Prostate gland (tissue), 2 donors: ENCODE data around the gene S100A13. TPM values are rescaled to one million over a fixed set of nuclear protein-coding genes. Genes with fewer than 3 reads are reported as not detected.
A peak's percentile ranks its signal among the peaks of the same experiment; 100 is the strongest.

Source experiments
- DNase-seq: peaks from one replicate; pipeline ENCODE4 v3.0.0-alpha.2; 2019; ENCODE audit warnings: low spot score
- H3K27ac ChIP-seq, 2 donors: fragments of 200-600 bp; sonication (generic); 2 replicates each; pipeline ENCODE4 v1.5.1; 2017 to 2019
- H3K27me3 ChIP-seq: fragments of 200-600 bp; sonication (generic); replicated peaks from 2 replicates; pipeline ENCODE4 v1.5.1; 2019; ENCODE audit not compliant: insufficient read depth
- H3K36me3 ChIP-seq, 2 donors: fragments of 200-600 bp; sonication (generic); 1 replicate in 1 of 2; 2 replicates in 1 of 2; pipeline versions ENCODE4 v1.5.1 to v1.8.1; 2017 to 2019
- H3K4me1 ChIP-seq: fragments of 200-600 bp; sonication (generic); replicated peaks from 2 replicates; pipeline ENCODE4 v1.5.1; 2019
- H3K4me3 ChIP-seq, 2 donors: fragments of 200-600 bp; sonication (generic); 2 replicates each; pipeline ENCODE4 v1.5.1; 2017 to 2019
- H3K9me3 ChIP-seq: fragments of 200-600 bp; sonication (generic); 2 replicates; pipeline ENCODE4 v1.5.1; 2017
- POLR2A ChIP-seq: fragments of 450-650 bp; IDR thresholded peaks from one replicate; pipeline ENCODE4 v1.6.1; 2016; ENCODE audit warnings: antibody characterized with exemption, mild to moderate bottlenecking
- POLR2AphosphoS5 ChIP-seq: sonication (generic); formaldehyde crosslinking; IDR thresholded peaks from one replicate; pipeline ENCODE4 v1.6.1; 2017; ENCODE audit warnings: antibody characterized with exemption
- WGBS: methylation state at CpG from one replicate; pipeline ENCODE4 v1.1.5; 2018; 5-methylcytosine and 5-hydroxymethylcytosine counted together
- intact Hi-C: fragments of 100-400 bp; cut with DNase I; formaldehyde crosslinking; loops from one replicate; pipeline ENCODE4 v1.14.2; 2022
- total RNA-seq, 2 donors: library from RNA; depleted of rRNA; stranded (reverse); fragments of >200 nt; gene quantifications; one replicate each; pipeline ENCODE4 v1.1.0, GENCODE V29; 2016
- TF ChIP-seq, protein P1 (sequence below), 4 experiments: fragments of 200-600 bp in 2 of 4; fragments of 450-650 bp in 2 of 4; sonication (generic) in 2 of 4; IDR thresholded peaks; 1 replicate in 3 of 4; 2 replicates in 1 of 4; pipeline ENCODE4 v1.5.1; 2016 to 2019; ENCODE audit warnings: antibody characterized with exemption in 4 of 4, mild to moderate bottlenecking in 2 of 4, moderate library complexity in 2 of 4

The S100A13 gene
- total RNA-seq, 2 donors from 2014 or later, result 53.3 to 96.5 TPM

DNA sequence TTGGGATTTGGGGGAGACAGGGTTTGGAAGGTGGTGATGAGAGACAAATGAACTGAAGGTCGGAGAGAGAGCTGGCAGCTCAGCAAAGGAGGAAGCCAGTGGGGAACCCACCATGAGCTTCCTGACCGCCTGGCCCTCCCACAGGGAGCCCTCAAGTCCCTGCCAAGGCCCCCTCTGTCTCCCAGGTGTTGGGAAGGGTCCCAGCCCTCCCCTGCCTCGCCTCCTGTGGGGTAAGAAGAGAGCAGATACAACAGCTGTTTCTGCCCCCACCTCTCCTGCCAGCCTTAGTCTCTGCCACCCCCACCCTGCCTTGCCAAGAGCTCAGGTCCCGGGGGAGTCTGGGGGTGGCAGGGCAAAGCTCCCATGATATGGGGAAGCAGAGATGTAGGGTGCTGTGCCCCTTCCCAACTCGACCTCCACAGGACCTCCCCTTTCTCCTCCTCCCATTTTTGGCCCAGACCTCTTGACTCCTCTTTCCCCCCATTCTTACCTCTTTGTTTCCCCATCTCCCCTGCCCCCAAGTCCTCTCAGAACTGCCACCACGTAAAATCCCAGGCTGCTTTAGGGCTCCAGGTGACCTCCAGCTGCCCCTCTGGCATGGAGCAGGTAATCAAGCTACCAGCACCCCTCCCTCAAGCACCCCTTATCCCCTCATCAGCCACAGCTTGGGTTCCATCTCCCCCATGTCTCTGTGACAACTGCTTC is 1.5 kb upstream of the S100A13 start:
- no peaks in the 10 kb centered on the region for H3K27me3 ChIP-seq
- no peak for DNase-seq
- 85% methylated on average over 6 of the region's 6 CpGs for WGBS
- H3K27ac ChIP-seq, result no peak overlapping the region
- H3K4me3 ChIP-seq, result no peak overlapping the region
- peaks cover 5% of the 10 kb centered on the region for H3K4me1 ChIP-seq
- no peaks in the 10 kb centered on the region for H3K36me3 ChIP-seq
- no peak for TF ChIP-seq POLR2AphosphoS5
- TF ChIP-seq, protein P1, sequence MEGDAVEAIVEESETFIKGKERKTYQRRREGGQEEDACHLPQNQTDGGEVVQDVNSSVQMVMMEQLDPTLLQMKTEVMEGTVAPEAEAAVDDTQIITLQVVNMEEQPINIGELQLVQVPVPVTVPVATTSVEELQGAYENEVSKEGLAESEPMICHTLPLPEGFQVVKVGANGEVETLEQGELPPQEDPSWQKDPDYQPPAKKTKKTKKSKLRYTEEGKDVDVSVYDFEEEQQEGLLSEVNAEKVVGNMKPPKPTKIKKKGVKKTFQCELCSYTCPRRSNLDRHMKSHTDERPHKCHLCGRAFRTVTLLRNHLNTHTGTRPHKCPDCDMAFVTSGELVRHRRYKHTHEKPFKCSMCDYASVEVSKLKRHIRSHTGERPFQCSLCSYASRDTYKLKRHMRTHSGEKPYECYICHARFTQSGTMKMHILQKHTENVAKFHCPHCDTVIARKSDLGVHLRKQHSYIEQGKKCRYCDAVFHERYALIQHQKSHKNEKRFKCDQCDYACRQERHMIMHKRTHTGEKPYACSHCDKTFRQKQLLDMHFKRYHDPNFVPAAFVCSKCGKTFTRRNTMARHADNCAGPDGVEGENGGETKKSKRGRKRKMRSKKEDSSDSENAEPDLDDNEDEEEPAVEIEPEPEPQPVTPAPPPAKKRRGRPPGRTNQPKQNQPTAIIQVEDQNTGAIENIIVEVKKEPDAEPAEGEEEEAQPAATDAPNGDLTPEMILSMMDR (IDR thresholded peaks at IDR 0.05), result no peak
- no peak for TF ChIP-seq POLR2A
- H3K9me3 ChIP-seq, result no peaks in the 10 kb centered on the region
- intact Hi-C loops, result loop anchor here (5.0 kb wide), 1 partner anchor 56 kb away; no protein-coding TSS in a partner anchor

DNA sequence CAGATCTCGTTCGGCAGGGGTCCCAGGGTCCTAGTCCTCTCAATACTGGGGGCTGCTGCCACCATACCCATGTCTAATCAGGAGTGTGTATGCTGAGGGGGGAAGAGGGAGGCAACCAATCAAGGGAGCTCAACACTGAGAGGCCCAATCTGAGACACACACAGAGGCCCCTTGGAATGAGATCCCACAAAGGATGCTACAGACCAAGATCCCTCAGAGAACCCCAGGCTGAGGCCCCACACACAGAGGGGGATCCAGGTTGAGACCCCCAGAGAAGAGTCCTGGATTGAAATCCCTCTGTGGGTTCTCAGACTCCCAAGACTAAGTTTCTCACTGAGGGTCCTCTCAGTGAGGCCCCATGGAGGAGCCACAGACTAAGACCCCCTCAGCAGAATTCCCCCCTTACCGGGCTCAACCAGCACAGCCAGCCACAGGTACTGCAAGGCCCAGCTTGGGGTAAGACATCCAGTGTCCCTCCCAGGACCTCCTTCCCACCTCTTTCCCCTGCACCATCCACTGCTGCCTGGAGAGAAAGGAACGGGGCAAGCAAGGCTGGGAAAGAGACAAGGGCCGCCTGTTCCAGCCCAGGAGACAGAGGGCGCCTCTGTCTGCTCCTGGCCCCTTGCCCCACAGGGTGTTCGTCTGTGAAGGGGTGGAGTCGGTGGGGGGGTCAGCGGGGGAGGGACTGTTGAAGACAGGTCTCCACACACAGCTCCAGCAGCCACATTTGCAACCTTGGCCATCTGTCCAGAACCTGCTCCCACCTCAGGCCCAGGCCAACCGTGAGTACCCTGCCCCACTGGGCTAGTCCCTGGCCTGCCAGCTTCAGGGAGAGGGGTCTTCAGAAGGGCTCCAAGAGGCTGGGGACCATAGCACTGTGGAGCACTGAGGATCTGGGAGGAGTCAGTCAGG is 666 bp upstream of the S100A13 start, which contains the start of gene S100A1:
Gene S100A1 (plus strand): TSS at position 720 of the 912 bp plus-strand sequence. CDS start 2,088 bp downstream, outside the sequence.
- TF ChIP-seq, protein P1 (IDR thresholded peaks at IDR 0.05), result peak in 1 of 4 experiments; percentile 1
- no peak for TF ChIP-seq POLR2A
- TF ChIP-seq POLR2AphosphoS5, result no peak
- Histone ChIP-seq H3K4me3 (peak within 1 kb of the TSS; percentile 37 to 45), H3K27me3 (no peaks in the 10 kb centered on the region), H3K4me1 (peaks cover 5% of the 10 kb centered on the region), H3K36me3 (no peaks in the 10 kb centered on the region), H3K9me3 (no peaks in the 10 kb centered on the region), H3K27ac (peak within 1 kb of the TSS; percentile 84)
- DNase-seq, result no peak
- WGBS, result 65% methylated on average over 10 of the region's 10 CpGs
- intact Hi-C loops, result loop anchor here (5.0 kb wide), 1 partner anchor 56 kb away; no protein-coding TSS in a partner anchor

DNA sequence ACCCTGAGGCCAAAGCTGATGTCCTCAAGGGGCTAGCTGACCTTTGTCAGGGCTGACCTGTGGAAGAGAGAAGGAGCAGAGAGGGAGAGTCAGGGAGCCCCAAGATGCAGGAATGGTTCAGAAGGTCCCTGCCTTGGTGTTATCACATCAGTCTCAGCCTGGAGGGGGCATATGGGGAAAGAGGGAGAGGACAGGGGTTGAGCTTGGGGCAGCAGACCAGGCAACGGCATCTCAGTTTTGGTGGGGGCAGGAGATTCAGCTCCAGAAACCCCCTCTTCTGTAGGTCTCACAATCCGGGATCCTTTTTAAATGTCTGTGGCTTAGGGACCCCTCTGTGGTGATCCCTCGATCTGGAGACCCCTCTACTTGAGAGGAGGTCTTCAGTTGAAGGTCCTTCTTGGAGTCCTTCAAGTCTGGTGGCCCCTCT is 815 bp downstream of the S100A13 start:
- 58% methylated on average over 2 of the region's 3 CpGs for WGBS

DNA sequence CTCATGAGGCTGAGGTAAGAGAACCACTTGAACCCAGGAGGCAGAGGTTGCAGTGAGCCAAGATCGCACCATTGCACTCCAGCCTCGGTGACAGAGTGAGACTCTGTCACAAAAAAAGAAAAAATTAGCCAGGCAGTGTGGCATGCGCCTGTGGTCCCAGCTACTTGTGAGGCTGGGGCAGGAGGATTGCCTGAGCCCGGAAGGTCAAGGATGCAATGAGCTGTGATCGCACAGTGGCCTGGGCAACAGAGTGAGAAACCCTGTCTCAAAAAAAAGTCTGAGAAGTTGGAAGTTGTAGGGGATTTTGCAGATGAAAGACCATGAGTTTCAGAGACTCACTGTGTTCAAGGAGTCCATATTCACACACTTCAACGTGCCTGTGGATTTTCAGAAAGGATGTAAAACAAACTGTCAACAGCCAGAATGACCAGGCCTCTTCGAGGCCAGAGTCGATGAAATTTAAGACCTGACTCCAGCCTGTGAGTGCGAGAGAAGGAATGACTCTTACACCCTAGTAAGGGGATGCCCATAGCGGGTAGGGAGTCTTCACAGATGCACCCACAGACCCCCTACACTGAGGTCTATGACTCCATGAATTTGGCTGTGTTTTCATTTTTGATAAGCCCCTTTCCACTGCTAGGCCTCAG is 2.2 kb downstream of the S100A13 start:
- intact Hi-C loops, result loop anchor here (5.0 kb wide), 1 partner anchor 53 kb away; no protein-coding TSS in a partner anchor

More for the DNA sequence above, 815 bp downstream of the S100A13 start:
- intact Hi-C loops, result loop anchor here (5.0 kb wide), 1 partner anchor 54 kb away; no protein-coding TSS in a partner anchor
- peak overlapping the region; percentile 37 to 45 for H3K4me3 ChIP-seq
- DNase-seq, result no peak
- H3K27ac ChIP-seq, result peak overlapping the region; percentile 84
- H3K36me3 ChIP-seq, result no peaks in the 10 kb centered on the region
- H3K27me3 ChIP-seq, result no peaks in the 10 kb centered on the region
- H3K9me3 ChIP-seq, result no peaks in the 10 kb centered on the region
- peaks cover 5% of the 10 kb centered on the region for H3K4me1 ChIP-seq
- TF ChIP-seq, protein P1 (IDR thresholded peaks at IDR 0.05), result no peak
- TF ChIP-seq POLR2AphosphoS5 (no peak), POLR2A (no peak)

More for the DNA sequence above, 2.2 kb downstream of the S100A13 start:
- Histone ChIP-seq H3K4me3 (no peak overlapping the region), H3K36me3 (no peaks in the 10 kb centered on the region), H3K4me1 (peaks cover 5% of the 10 kb centered on the region), H3K27me3 (no peaks in the 10 kb centered on the region), H3K9me3 (no peaks in the 10 kb centered on the region), H3K27ac (no peak overlapping the region)
- TF ChIP-seq POLR2AphosphoS5 (no peak), POLR2A (no peak)
- TF ChIP-seq, protein P1 (IDR thresholded peaks at IDR 0.05), result no peak
- WGBS, result 92% methylated on average over 10 of the region's 10 CpGs
- DNase-seq, result no peak
